HG02973 (cell line): ENCODE data around the gene MMP2.

ENCODE experiments used
- ATAC-seq: cut with Tn5 transposase; IDR thresholded peaks from one replicate; pipeline ENCODE4 v1.9.1; 2021; ENCODE audit warnings: moderate library complexity; ENCODE audit not compliant: unreplicated experiment

The MMP2 gene

DNA sequence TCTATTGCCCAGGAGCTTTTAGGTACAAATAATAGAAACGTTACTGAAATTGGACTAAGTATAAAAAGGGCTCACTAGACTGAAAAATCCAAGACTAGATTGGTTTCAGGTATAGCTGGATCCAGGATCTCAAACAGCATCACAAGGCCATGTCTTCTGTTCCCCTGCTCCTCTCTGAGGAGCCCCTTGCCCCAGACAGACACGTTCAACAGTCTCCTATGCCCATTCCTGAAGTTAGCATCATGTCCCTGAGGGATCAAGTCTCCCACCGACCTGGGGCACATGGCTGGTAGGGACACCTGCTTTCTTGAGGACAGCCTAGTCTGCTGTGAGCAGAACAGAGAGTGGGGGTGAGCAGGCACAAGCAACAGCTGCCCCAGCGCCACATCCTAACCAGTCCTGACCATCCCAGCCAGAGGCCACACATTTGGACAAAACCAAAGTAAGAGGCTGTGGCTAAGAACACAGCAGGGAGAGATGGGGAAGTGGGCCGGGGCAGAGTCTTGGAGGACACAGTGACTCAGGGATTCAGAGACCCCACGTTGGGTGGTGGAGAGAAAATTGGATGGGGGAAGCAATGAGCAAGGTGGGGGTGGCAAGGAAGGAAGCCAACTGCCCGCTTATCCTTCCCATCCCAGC lies 10.5 kb upstream of the MMP2 start:
- ATAC-seq: no peak

DNA sequence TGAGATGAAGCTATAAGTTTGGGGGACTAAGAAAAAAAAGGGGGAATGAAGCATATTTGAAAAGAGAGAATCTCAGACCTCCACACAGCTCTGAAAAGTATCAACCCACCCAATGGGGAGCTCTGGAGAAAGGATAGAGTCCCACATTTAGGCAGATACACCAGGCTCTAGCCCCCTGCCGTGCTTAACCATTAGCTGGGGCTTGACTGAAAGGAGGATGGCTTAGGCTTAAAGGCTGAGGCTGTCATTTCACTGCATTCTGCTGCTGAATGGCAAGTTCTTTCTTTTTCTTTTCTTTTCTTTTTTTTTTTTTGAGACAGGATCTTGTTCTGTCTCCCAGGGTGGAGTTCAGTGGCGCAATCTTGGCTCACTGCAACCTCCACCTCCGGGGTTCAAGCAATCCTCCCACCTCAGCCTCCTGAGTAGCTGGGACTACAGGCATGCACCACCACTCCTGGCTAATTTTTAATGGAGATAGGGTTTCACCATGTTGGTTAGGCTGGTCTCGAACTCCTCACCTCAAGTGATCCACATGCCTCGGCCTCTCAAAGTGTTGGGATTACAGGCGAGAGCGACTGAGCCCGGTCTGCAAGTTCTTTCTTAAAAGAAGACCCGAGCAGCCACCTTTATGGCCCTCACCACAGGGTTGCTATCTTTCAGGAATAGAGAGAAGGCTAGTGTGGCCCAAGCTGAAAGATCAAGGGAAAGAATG lies 9.0 kb upstream of the MMP2 start:
- no peak for ATAC-seq

DNA sequence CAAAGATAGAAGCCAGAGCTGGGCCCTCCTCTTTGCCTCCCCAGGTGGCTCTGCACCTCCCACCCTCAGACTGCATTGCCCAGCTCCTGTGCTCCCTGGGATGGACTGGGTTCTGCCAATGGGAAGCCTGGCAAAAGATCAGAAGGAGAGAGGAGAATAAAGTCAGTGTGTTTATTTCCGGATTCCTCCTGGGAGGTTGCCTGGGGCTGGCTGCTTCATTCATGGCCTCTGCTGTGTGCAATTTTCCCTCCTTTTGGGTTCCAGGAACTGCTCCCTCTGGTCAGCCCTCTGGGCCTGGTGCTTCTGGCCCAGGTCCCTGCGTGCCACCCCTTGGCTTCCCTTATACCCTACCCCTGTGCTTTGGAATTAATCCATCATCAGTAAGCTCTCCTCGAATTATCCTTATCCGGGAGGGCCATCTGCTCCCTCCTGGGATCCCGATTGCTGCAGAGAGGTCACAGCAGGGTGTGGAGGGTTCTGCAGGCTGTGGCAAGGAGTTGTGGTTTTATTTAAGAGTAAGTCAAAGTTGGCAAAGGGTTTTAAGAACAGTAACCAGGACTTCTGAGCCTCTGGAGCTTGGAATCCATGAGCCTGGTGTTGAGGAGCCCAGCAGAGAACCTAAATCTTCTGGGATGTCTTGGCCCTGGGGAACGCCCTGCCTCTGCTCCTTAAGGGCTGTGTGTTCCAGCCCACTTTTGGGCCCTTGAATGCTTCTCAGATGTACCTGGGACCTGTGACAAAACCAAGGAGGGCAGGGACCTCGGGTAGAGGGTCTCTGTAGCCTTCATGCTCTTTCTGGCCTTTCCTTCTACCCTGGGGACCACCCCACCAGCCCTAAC lies 8.2 kb upstream of the MMP2 start:
- ATAC-seq: no peak

- peak; percentile 77 for ATAC-seq
Observed at GRCh38 chr16:55471448-55472097, 7.4 kb upstream of the MMP2 start.

- ATAC-seq: no peak
Observed at GRCh38 chr16:55473587-55473986, 5.4 kb upstream of the MMP2 start.

- no peak for ATAC-seq
Observed at GRCh38 chr16:55474821-55475220, 4.2 kb upstream of the MMP2 start.

- ATAC-seq: no peak
Observed at GRCh38 chr16:55475919-55476318, 3.1 kb upstream of the MMP2 start.

- ATAC-seq: no peak
Observed at GRCh38 chr16:55476625-55477533, 2.1 kb upstream of the MMP2 start.

DNA sequence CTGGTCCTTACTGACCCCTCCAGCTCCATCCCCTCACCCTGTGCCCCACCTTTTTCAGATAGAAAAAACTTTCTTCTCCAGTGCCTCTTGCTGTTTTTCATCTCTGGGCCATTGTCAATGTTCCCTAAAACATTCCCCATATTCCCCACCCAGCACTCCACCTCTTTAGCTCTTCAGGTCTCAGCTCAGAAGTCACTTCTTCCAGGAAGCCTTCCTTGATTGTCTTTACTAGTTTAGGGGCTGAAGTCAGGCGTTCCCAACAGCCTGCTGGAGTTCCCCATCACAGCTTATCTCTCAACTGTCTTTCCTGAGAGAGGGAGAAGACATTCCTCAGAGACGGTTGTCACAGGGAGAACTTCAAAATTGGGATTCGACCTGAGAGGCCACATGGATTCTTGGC lies 1.3 kb upstream of the MMP2 start:
- no peak for ATAC-seq

DNA sequence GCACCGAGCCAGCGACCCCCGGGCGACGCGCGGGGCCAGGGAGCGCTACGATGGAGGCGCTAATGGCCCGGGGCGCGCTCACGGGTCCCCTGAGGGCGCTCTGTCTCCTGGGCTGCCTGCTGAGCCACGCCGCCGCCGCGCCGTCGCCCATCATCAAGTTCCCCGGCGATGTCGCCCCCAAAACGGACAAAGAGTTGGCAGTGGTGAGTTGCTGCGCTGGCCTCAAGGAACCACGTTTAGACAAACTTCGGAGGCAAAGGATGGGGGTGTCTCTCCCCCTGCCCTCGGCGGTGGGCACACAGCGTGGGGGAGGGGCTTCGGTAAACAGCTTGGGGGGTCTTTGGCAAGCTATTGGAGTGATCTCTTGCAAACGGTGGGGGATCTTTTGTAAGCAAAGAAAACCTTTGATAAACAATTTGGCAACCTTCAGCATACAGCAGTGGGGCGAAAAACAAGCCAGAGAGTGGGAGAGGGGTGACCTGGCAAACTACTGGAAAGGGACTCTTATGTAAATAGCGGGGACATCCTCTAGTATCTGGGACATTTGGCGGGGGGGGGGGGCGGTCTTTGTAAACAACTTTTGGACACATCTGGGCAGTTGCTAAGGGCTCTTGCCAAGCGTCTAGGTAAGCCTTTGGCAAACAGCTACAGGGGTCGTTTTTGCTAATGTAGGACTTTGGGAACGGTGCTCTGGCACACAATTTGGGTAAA lies 587 bp downstream of the MMP2 start:
- ATAC-seq: no peak

DNA sequence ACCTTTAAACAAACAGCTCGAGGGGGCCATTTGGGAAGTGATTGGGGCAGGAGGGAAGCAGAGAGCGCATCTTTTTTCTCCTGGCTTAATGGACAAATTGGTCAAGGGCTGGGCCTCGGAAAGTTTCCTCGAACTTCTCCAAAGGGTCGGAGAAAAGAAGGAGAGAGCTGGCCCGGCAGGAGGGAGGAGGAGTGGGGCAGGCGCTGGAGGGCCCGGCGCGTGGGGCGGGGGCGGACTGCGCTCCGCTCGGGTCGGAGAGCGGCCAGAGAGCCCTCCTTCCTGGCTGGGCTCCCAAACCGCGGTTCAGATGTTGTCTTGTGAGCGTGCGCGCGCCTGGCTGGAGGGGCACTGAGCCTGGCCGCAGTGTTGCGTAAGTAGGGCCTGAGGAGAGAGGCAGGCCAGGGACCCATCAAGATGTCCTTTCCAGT lies 1.2 kb downstream of the MMP2 start:
- no peak for ATAC-seq

DNA sequence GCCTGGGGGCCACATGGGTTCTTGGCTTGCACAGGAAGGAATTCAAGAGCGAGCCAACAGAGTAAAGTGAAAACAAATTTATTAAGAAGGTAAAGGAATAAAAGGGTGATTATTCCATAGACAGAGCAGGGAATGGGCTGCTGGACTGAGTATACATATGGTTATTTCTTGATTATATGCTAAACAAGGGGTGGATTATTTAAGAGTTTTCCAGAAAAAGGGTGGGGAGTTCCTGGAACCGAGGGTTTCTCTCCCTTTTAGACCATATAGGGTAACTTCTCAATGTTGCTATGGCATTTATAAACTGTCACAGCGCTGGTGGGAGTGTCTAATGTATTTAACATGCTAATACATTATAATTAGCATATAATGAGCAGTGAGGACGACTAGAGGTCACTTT lies 2.0 kb downstream of the MMP2 start:
- no peak for ATAC-seq

- no peak for ATAC-seq
Observed at GRCh38 chr16:55482056-55482455, 3.1 kb downstream of the MMP2 start.

DNA sequence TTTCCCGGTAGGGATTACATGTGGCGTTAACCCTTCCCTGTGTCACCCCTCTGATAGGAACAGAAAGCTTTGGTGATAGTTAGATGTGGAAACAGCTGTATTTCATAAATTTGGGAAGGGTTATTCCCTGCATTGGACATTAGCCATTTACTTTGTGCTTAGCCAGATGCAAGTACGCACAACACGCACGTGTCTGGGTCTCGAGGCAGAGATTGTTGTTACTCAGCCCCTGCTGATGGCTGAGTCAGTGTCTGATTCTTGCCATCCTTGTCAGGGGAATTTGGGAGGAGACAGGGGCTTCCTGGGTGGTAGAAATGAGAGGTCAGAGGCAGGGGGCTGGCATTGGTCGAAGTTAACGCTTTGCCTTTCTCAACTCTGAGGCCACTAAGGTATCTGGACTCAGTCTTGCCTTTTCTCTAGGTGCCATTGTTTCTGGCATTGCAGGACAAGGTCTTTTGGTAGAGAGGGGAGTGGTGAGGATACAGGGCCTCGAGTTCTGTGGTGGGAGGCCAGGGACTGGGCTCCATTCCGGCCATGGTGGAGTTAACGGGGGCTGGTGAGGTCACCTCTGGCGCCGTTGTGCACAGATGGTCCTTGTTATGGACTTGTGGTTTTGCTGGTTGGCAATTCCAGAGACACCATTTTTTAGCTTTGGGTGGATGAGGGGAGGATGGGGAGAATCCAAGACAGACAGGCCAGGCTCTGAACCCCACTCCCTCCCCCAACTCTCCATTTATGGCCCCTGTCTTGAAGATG lies 8.2 kb downstream of the MMP2 start:
- no peak for ATAC-seq

DNA sequence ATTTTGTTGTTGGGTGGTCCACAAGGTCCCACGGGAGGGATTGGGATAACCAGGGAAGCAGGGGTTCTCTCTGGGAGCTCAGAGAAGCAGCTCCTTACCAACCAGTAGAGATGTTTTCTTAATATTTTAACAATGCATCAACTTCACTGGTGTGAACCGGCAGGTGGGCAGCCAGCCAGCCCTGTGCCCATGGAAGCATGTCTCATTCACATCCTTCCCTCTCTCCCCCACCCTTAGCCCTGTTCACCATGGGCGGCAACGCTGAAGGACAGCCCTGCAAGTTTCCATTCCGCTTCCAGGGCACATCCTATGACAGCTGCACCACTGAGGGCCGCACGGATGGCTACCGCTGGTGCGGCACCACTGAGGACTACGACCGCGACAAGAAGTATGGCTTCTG lies 9.3 kb downstream of the MMP2 start:
- ATAC-seq: no peak

GRCh38 chr16:55489119-55489955 lies 10.3 kb downstream of the MMP2 start:
- no peak for ATAC-seq

- ATAC-seq: no peak
Observed at GRCh38 chr16:55489956-55490265, 10.9 kb downstream of the MMP2 start.

- ATAC-seq: no peak
Observed at GRCh38 chr16:55490301-55490700, 11.3 kb downstream of the MMP2 start.
